ACC112 (cell line): Measurements from ENCODE around the gene SMIM21.

Experiments
- H2AFZ ChIP-seq: fragments of 200-600 bp; sonication (generic); one replicate; pipeline ENCODE4 v1.6.0; 2017; ENCODE audit warnings: antibody characterized with exemption, low read length; ENCODE audit not compliant: unreplicated experiment
- H3K27ac ChIP-seq: fragments of 200-600 bp; sonication (generic); 2 replicates; pipeline ENCODE4 v1.5.1; 2014; ENCODE audit warnings: low read depth, mild to moderate bottlenecking, antibody characterized with exemption, low read length, moderate library complexity
- H3K27me3 ChIP-seq: fragments of 200-600 bp; sonication (generic); 2 replicates; pipeline ENCODE4 v1.6.1; 2014; ENCODE audit warnings: mild to moderate bottlenecking, antibody characterized with exemption, low read length, moderate library complexity, mixed read lengths; ENCODE audit not compliant: insufficient read depth
- H3K36me3 ChIP-seq: fragments of 200-600 bp; sonication (generic); 2 replicates; pipeline ENCODE4 v1.6.1; 2016; ENCODE audit warnings: mild to moderate bottlenecking, antibody characterized with exemption, low read length, moderate library complexity, mixed read lengths; ENCODE audit not compliant: insufficient read depth
- H3K4me1 ChIP-seq: fragments of 200-600 bp; sonication (generic); one replicate; pipeline ENCODE4 v1.6.1; 2016; ENCODE audit warnings: low read length, mixed read lengths; ENCODE audit not compliant: insufficient read depth, unreplicated experiment, control insufficient read depth
- H3K4me3 ChIP-seq: fragments of 200-600 bp; sonication (generic); 2 replicates; pipeline ENCODE4 v1.5.1; 2014; ENCODE audit warnings: mild to moderate bottlenecking, low read depth, low read length
- H3K79me2 ChIP-seq: fragments of 200-600 bp; sonication (generic); one replicate; pipeline ENCODE4 v1.6.0; 2016; ENCODE audit warnings: low read length; ENCODE audit not compliant: control insufficient read depth, unreplicated experiment, insufficient read depth

Gene SMIM21

GRCh38 chr18:75377258-75377657 lies 50.2 kb downstream of the SMIM21 start:
- H3K27ac ChIP-seq: no peak overlapping the region
- no peaks in the 10 kb centered on the region for H3K4me1 ChIP-seq
- no peaks in the 10 kb centered on the region for H3K79me2 ChIP-seq
- H3K4me3 ChIP-seq: no peak overlapping the region
- H2AFZ ChIP-seq: no peak overlapping the region
- peaks cover 12% of the 10 kb centered on the region for H3K27me3 ChIP-seq
- no peaks in the 10 kb centered on the region for H3K36me3 ChIP-seq

- Histone ChIP-seq H3K36me3 (no peaks in the 10 kb centered on the region), H3K27ac (no peak overlapping the region), H3K4me3 (no peak overlapping the region), H3K27me3 (peaks cover 9% of the 10 kb centered on the region; the same call in 1 of the 2 replicates), H3K4me1 (no peaks in the 10 kb centered on the region), H3K79me2 (no peaks in the 10 kb centered on the region), H2AFZ (no peak overlapping the region)
Observed at GRCh38 chr18:75376004-75376403, 51.5 kb downstream of the SMIM21 start.

- Histone ChIP-seq H3K79me2 (no peaks in the 10 kb centered on the region), H2AFZ (no peak overlapping the region), H3K27ac (no peak overlapping the region), H3K36me3 (no peaks in the 10 kb centered on the region), H3K4me3 (no peak overlapping the region), H3K4me1 (no peaks in the 10 kb centered on the region), H3K27me3 (peaks cover 3% of the 10 kb centered on the region; the same call in 1 of the 2 replicates)
Observed at GRCh38 chr18:75375341-75375740, 52.2 kb downstream of the SMIM21 start.

- no peaks in the 10 kb centered on the region for H3K4me1 ChIP-seq
- no peak overlapping the region for H3K27ac ChIP-seq
- no peak overlapping the region for H2AFZ ChIP-seq
- no peak overlapping the region for H3K4me3 ChIP-seq
- no peaks in the 10 kb centered on the region for H3K27me3 ChIP-seq
- no peaks in the 10 kb centered on the region for H3K36me3 ChIP-seq
- no peaks in the 10 kb centered on the region for H3K79me2 ChIP-seq
Observed at GRCh38 chr18:75374466-75374865, 53.0 kb downstream of the SMIM21 start.

GRCh38 chr18:75369026-75369721 lies 58.3 kb downstream of the SMIM21 start:
- Histone ChIP-seq H3K4me1 (no peaks in the 10 kb centered on the region), H3K79me2 (no peaks in the 10 kb centered on the region), H3K27me3 (no peaks in the 10 kb centered on the region), H3K27ac (no peak overlapping the region), H3K36me3 (no peaks in the 10 kb centered on the region), H3K4me3 (no peak overlapping the region), H2AFZ (no peak overlapping the region)

- no peaks in the 10 kb centered on the region for H3K79me2 ChIP-seq
- no peaks in the 10 kb centered on the region for H3K27me3 ChIP-seq
- no peak overlapping the region for H3K4me3 ChIP-seq
- H3K27ac ChIP-seq: no peak overlapping the region
- H3K36me3 ChIP-seq: no peaks in the 10 kb centered on the region
- H2AFZ ChIP-seq: no peak overlapping the region
- H3K4me1 ChIP-seq: no peaks in the 10 kb centered on the region
Observed at GRCh38 chr18:75365837-75366236, 61.7 kb downstream of the SMIM21 start.

GRCh38 chr18:75365254-75365629 lies 62.3 kb downstream of the SMIM21 start:
- Histone ChIP-seq H3K79me2 (no peaks in the 10 kb centered on the region), H3K27me3 (no peaks in the 10 kb centered on the region), H3K4me3 (no peak overlapping the region), H3K36me3 (no peaks in the 10 kb centered on the region), H3K4me1 (no peaks in the 10 kb centered on the region), H3K27ac (no peak overlapping the region), H2AFZ (no peak overlapping the region)

GRCh38 chr18:75364512-75365253 lies 62.8 kb downstream of the SMIM21 start:
- Histone ChIP-seq H3K27me3 (no peaks in the 10 kb centered on the region), H2AFZ (no peak overlapping the region), H3K79me2 (no peaks in the 10 kb centered on the region), H3K36me3 (no peaks in the 10 kb centered on the region), H3K4me1 (no peaks in the 10 kb centered on the region), H3K4me3 (no peak overlapping the region), H3K27ac (no peak overlapping the region)

GRCh38 chr18:75363446-75364225 lies 63.9 kb downstream of the SMIM21 start:
- no peaks in the 10 kb centered on the region for H3K27me3 ChIP-seq
- no peaks in the 10 kb centered on the region for H3K79me2 ChIP-seq
- H3K36me3 ChIP-seq: no peaks in the 10 kb centered on the region
- no peaks in the 10 kb centered on the region for H3K4me1 ChIP-seq
- no peak overlapping the region for H3K27ac ChIP-seq
- H3K4me3 ChIP-seq: no peak overlapping the region
- H2AFZ ChIP-seq: no peak overlapping the region

- no peak overlapping the region for H3K27ac ChIP-seq
- H3K4me1 ChIP-seq: no peaks in the 10 kb centered on the region
- H2AFZ ChIP-seq: no peak overlapping the region
- H3K27me3 ChIP-seq: no peaks in the 10 kb centered on the region
- H3K79me2 ChIP-seq: no peaks in the 10 kb centered on the region
- no peak overlapping the region for H3K4me3 ChIP-seq
- no peaks in the 10 kb centered on the region for H3K36me3 ChIP-seq
Observed at GRCh38 chr18:75362435-75362834, 65.1 kb downstream of the SMIM21 start.
